Ovary (tissue), 9 donors: Measurements from ENCODE around the gene RABEPK. TPM values are rescaled to one million over a fixed set of nuclear protein-coding genes. Genes with fewer than 3 reads are reported as not detected.

ENCODE experiments used
- DNase-seq, 5 donors: peaks; one replicate each; pipeline ENCODE4 v3.0.0-alpha.2; 2019 to 2020
- H3K27ac ChIP-seq, 2 donors: fragments of 200-600 bp; one replicate each; pipeline versions ENCODE4 v1.5.1 to v1.8.0; 2019 to 2022
- H3K27me3 ChIP-seq: fragments of 200-600 bp; one replicate; pipeline ENCODE4 v1.8.0; 2022
- H3K36me3 ChIP-seq: fragments of 200-600 bp; sonication (generic); one replicate; pipeline ENCODE4 v1.5.1; 2019
- H3K4me1 ChIP-seq: one replicate; pipeline ENCODE4 v1.8.1; 2013; ENCODE audit warnings: mild to moderate bottlenecking, moderate library complexity; ENCODE audit not compliant: insufficient read depth
- H3K4me3 ChIP-seq: fragments of 200-600 bp; sonication (generic); one replicate; pipeline ENCODE4 v1.5.1; 2017
- H3K9me3 ChIP-seq, 2 donors: fragments of 200-600 bp in 1 of 2; sonication (generic) in 1 of 2; one replicate each; pipeline versions ENCODE4 v1.5.1 to v1.8.1; 2013 to 2019; ENCODE audit warnings: mild to moderate bottlenecking in 1 of 2, moderate library complexity in 1 of 2
- POLR2A ChIP-seq: fragments of 450-650 bp; IDR thresholded peaks from one replicate; pipeline ENCODE4 v1.6.1; 2017; ENCODE audit warnings: antibody characterized with exemption, mild to moderate bottlenecking, moderate library complexity
- WGBS, 3 donors: extraction: QIAGEN DNeasy Blood & Tissue Kit in 1 of 3; methylation state at CpG; one replicate each; pipeline versions ENCODE4 v1.1.5 to v1.1.7; 2013 to 2017; 5-methylcytosine and 5-hydroxymethylcytosine counted together
- intact Hi-C, 4 donors: fragments of 100-400 bp; cut with DNase I; formaldehyde crosslinking; loops; one replicate each; pipeline versions ENCODE4 v1.11.0 to v1.15.1; 2022 to 2023
- polyA plus RNA-seq, 2 donors: library from polyadenylated mRNA; stranded (reverse); fragments of 200-250 nt in 1 of 2; fragments of 350-450 nt in 1 of 2; fragmentation: Illumina TruSeq in 1 of 2; extraction: RNeasy Lipid Tissue Mini Kit (QIAGEN cat#74804) in 1 of 2; gene quantifications; one replicate each; pipeline ENCODE4 v1.2.3, GENCODE V29; 2013 to 2014
- small RNA-seq: library from RNA; depleted of rRNA; stranded (forward); fragments of <200 nt; gene quantifications from one replicate; pipeline ENCODE3, GENCODE V24; 2016
- total RNA-seq, 7 donors: library from RNA; depleted of rRNA in 2 of 7; stranded (reverse); fragments of >200 nt in 2 of 7; fragmentation: NEBNext Ultra II Directional in 3 of 7; extraction: Animal tissue kit (Norgen Biotek cat#: 25700) in 3 of 7; gene quantifications; one replicate each; pipeline versions ENCODE4 v1.1.0 to v1.2.4, GENCODE V29; 2016 to 2023
- TF ChIP-seq, protein P1 (sequence below), 3 donors: fragments of 450-650 bp in 2 of 3; fragments of 200-600 bp in 1 of 3; IDR thresholded peaks; one replicate each; pipeline versions ENCODE4 v1.5.1 to v1.8.0; 2016 to 2022; ENCODE audit warnings: antibody characterized with exemption in 3 of 3, mild to moderate bottlenecking in 1 of 3
- donor health status: DM: no; HTN: no; CAD: no; lungs with moderate emphysema.
- donor health status: DM: no; HTN: no; CAD: no.
- donor health status: Bipolar disorder and iron deficiency.
- donor health status: DM: yes; HTN: yes; CAD: no.
- donor health status: DM: no; HTN: no; CAD: no.
- donor health status: DM: yes; HTN: yes; CAD: no.

RABEPK gene
- total and polyA plus RNA-seq, 9 donors = 7.7 to 24.4 (median 15.0) TPM

DNA sequence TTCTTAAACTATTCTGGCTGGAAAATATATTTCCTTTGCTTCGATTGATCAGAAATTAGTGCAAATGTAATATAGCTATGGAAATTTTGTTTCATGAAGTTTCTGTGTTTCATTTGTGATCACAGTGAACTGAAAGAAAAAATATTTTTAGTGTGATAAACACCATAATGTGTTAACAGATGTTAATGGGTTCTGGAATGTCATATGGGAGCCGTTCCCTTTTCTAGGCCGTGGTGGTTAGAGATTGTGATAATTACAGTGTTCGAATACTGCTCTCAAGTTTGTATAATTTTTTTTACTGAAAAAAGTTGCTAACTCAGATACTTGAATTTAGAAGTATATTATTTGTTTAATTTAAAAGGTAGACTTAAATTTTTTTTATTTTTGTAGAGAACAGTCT, 80.6 kb downstream of the RABEPK start:
- intact Hi-C loops = no loop called here
- Histone ChIP-seq H3K27me3 (no peaks in the 10 kb centered on the region), H3K9me3 (no peaks in the 10 kb centered on the region), H3K4me3 (no peak overlapping the region), H3K27ac (no peak overlapping the region), H3K4me1 (peaks cover 2% of the 10 kb centered on the region), H3K36me3 (no peaks in the 10 kb centered on the region)
- TF ChIP-seq POLR2A = no peak
- TF ChIP-seq, protein P1, sequence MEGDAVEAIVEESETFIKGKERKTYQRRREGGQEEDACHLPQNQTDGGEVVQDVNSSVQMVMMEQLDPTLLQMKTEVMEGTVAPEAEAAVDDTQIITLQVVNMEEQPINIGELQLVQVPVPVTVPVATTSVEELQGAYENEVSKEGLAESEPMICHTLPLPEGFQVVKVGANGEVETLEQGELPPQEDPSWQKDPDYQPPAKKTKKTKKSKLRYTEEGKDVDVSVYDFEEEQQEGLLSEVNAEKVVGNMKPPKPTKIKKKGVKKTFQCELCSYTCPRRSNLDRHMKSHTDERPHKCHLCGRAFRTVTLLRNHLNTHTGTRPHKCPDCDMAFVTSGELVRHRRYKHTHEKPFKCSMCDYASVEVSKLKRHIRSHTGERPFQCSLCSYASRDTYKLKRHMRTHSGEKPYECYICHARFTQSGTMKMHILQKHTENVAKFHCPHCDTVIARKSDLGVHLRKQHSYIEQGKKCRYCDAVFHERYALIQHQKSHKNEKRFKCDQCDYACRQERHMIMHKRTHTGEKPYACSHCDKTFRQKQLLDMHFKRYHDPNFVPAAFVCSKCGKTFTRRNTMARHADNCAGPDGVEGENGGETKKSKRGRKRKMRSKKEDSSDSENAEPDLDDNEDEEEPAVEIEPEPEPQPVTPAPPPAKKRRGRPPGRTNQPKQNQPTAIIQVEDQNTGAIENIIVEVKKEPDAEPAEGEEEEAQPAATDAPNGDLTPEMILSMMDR (IDR thresholded peaks at IDR 0.05) = no peak
- 25 to 33% (median 32%) methylated on average over 4 of the region's 4 CpGs for WGBS, 3 donors
- no peak for DNase-seq

Small RNAs within 50 kb of the gene (small RNA-seq; reads per million reads assigned to genes)
- not detected for gene AL354710.1

Other genes starting within 250 kb of the RABEPK start
- 10 to 100 TPM in 3 of 7 donors, 1 to 10 TPM in 4; 8.1 to 13.3 (median 9.8) TPM for gene SCAI, start 57.0 kb upstream of the RABEPK start, total RNA-seq
- gene SCAI, start 57.0 kb upstream of the RABEPK start, polyA plus RNA-seq = 1 to 10 TPM; 3.1 to 4.4 TPM
- gene PPP6C, start 10.7 kb upstream of the RABEPK start, total RNA-seq = 10 to 100 TPM; 26.8 to 39.8 (median 34.6) TPM
- gene PPP6C, start 10.7 kb upstream of the RABEPK start, polyA plus RNA-seq = 10 to 100 TPM; 18.2 to 46.6 TPM
- gene HSPA5, start 40.8 kb downstream of the RABEPK start, total RNA-seq = 100 to 1,000 TPM in 6 of 7 donors, 10 to 100 TPM in 1; 67.1 to 250 (median 147) TPM
- 100 to 1,000 TPM; 111 to 309 TPM for gene HSPA5, start 40.8 kb downstream of the RABEPK start, polyA plus RNA-seq
- 10 to 100 TPM; 36.5 to 53.7 (median 43.9) TPM for gene GAPVD1, start 61.3 kb downstream of the RABEPK start, total RNA-seq
- 10 to 100 TPM in 1 of 2 donors, 1 to 10 TPM in 1; 9.4 to 23.4 TPM for gene GAPVD1, start 61.3 kb downstream of the RABEPK start, polyA plus RNA-seq